IMR-90 (cell line): Measurements from ENCODE around the gene LRRC52. TPM values are rescaled to one million over a fixed set of nuclear protein-coding genes. Genes with fewer than 3 reads are reported as not detected.

Experiments
- ATAC-seq: fragments of 200-7000 bp; cut with Tn5 transposase; 2 replicates; pipeline ENCODE4 v1.9.1; 2020; ENCODE audit warnings: low read depth, mild to moderate bottlenecking, moderate library complexity
- BruUV-seq: library from RNA; stranded (reverse); fragments of 400-500 nt; replicated peaks from 2 replicates; lab custom pipeline; 2021; lab: Mats Ljungman, UMichigan
- CTCF ChIA-PET: fragments of 300-600 bp; formaldehyde crosslinking; extraction: SDS; loops from one replicate; lab custom pipeline; 2021; ENCODE audit warnings: antibody characterized with exemption; lab: Yijun Ruan, JAX
- POLR2A ChIA-PET: fragments of 300-600 bp; sonication (Branson Sonifier 250); formaldehyde crosslinking; loops from one replicate; lab custom pipeline; 2022; ENCODE audit warnings: antibody characterized with exemption; ENCODE audit not compliant: unreplicated experiment; lab: Charles Lee
- DNase-seq: peaks from one replicate; pipeline ENCODE4 v3.0.0; 2013
- H2AFZ ChIP-seq: replicated peaks from 2 replicates; pipeline ENCODE3; 2013; ENCODE audit warnings: low read length, mild to moderate bottlenecking; ENCODE audit not compliant: poor library complexity
- H2AK5ac ChIP-seq: 2 replicates; pipeline ENCODE4 v1.6.1; 2013; ENCODE audit warnings: low read depth, low read length, inconsistent platforms
- H2AK9ac ChIP-seq: replicated peaks from 2 replicates; pipeline ENCODE3; 2013; ENCODE audit warnings: mild to moderate bottlenecking, low read depth, low read length, moderate library complexity; ENCODE audit not compliant: poor library complexity
- H2BK120ac ChIP-seq: 2 replicates; pipeline ENCODE4 v1.6.1; 2013; ENCODE audit warnings: low read depth, low read length, inconsistent platforms
- H2BK15ac ChIP-seq: 3 replicates; pipeline ENCODE4 v1.6.1; 2013; ENCODE audit warnings: low read depth, low read length, inconsistent platforms
- H2BK20ac ChIP-seq: 2 replicates; pipeline ENCODE4 v1.6.1; 2013; ENCODE audit warnings: low read depth, mild to moderate bottlenecking, inconsistent platforms, low read length, moderate library complexity
- H2BK5ac ChIP-seq: 2 replicates; pipeline ENCODE4 v1.6.1; 2013; ENCODE audit warnings: mild to moderate bottlenecking, low read depth, low read length, inconsistent platforms; ENCODE audit not compliant: poor library complexity, severe bottlenecking
- H3K14ac ChIP-seq: replicated peaks from 2 replicates; pipeline ENCODE4 v1.6.1; 2013; ENCODE audit warnings: low read depth, low read length, inconsistent platforms
- H3K18ac ChIP-seq: 2 replicates; pipeline ENCODE4 v1.6.1; 2013; ENCODE audit warnings: low read depth, low read length, control low read depth
- H3K23ac ChIP-seq: 2 replicates; pipeline ENCODE4 v1.6.1; 2013; ENCODE audit warnings: low read depth, low read length, inconsistent platforms
- H3K27ac ChIP-seq: 2 replicates; pipeline ENCODE4 v1.5.1; 2013; ENCODE audit warnings: mild to moderate bottlenecking, control low read depth, low read length; ENCODE audit not compliant: insufficient read depth
- H3K27me3 ChIP-seq: 2 replicates; pipeline ENCODE4 v1.6.1; 2013; ENCODE audit warnings: low read length; ENCODE audit not compliant: control insufficient read depth, insufficient read depth
- H3K36me3 ChIP-seq: 2 replicates; pipeline ENCODE4 v1.6.1; 2013; ENCODE audit warnings: low read length, mixed read lengths; ENCODE audit not compliant: control insufficient read depth, insufficient read depth
- H3K4ac ChIP-seq: 2 replicates; pipeline ENCODE4 v1.6.1; 2013; ENCODE audit warnings: low read depth, low read length, inconsistent platforms
- H3K4me1 ChIP-seq: 2 replicates; pipeline ENCODE4 v1.6.1; 2013; ENCODE audit warnings: low read length, mixed read lengths; ENCODE audit not compliant: control insufficient read depth, insufficient read depth
- H3K4me2 ChIP-seq: 2 replicates; pipeline ENCODE4 v1.6.1; 2013; ENCODE audit warnings: low read depth, mild to moderate bottlenecking, control low read depth, low read length, moderate library complexity
- H3K4me3 ChIP-seq: 2 replicates; pipeline ENCODE4 v1.5.1; 2013; ENCODE audit warnings: low read depth, mild to moderate bottlenecking, control low read depth, low read length, moderate library complexity; ENCODE audit not compliant: insufficient read depth
- H3K56ac ChIP-seq: 2 replicates; pipeline ENCODE4 v1.6.1; 2013; ENCODE audit warnings: low read length, inconsistent platforms; ENCODE audit not compliant: insufficient read depth; ENCODE audit errors: extremely low read depth
- H3K79me1 ChIP-seq, 2 experiments: 2 replicates each; pipeline ENCODE4 v1.6.1; 2013; ENCODE audit warnings: low read length in 2 of 2, inconsistent platforms in 1 of 2, low read depth in 1 of 2
- H3K9ac ChIP-seq: 2 replicates; pipeline ENCODE4 v1.6.1; 2013; ENCODE audit warnings: low read depth, low read length, control low read depth
- H3K9me1 ChIP-seq: 2 replicates; pipeline ENCODE4 v1.6.1; 2013; ENCODE audit warnings: low read length, inconsistent platforms; ENCODE audit not compliant: insufficient read depth
- H3K9me3 ChIP-seq: 2 replicates; pipeline ENCODE4 v1.6.1; 2013; ENCODE audit warnings: low read length; ENCODE audit not compliant: control insufficient read depth, insufficient read depth
- H4K20me1 ChIP-seq: 2 replicates; pipeline ENCODE4 v1.6.1; 2013; ENCODE audit warnings: low read length, inconsistent platforms; ENCODE audit not compliant: insufficient read depth
- H4K5ac ChIP-seq: 2 replicates; pipeline ENCODE4 v1.6.1; 2013; ENCODE audit warnings: mild to moderate bottlenecking, low read depth, low read length, control low read depth
- H4K8ac ChIP-seq, 2 experiments: 2 replicates each; pipeline ENCODE4 v1.6.1; 2013; ENCODE audit warnings: low read depth in 2 of 2, low read length in 2 of 2, control low read depth in 1 of 2, inconsistent platforms in 1 of 2
- H4K91ac ChIP-seq: 2 replicates; pipeline ENCODE4 v1.6.1; 2013; ENCODE audit warnings: low read depth, low read length, inconsistent platforms; ENCODE audit not compliant: insufficient read depth
- BHLHE40 ChIP-seq: fragments of 150-350 bp; IDR thresholded peaks from 2 replicates; pipeline ENCODE4 v1.6.1; 2016; ENCODE audit warnings: mild to moderate bottlenecking, low read depth, low read length
- CEBPB ChIP-seq: IDR thresholded peaks from 2 replicates; pipeline ENCODE4 v1.6.1; 2012; ENCODE audit warnings: low read depth, low read length, improper control_type of control experiment
- CHD1 ChIP-seq: IDR thresholded peaks from 2 replicates; pipeline ENCODE4 v1.6.1; 2012; ENCODE audit warnings: low read depth, low read length, improper control_type of control experiment
- CTCF ChIP-seq: conservative IDR thresholded peaks from 2 replicates; pipeline ENCODE4 v1.5.1; 2012; ENCODE audit warnings: mild to moderate bottlenecking, low read depth, low read length, improper control_type of control experiment
- MAFK ChIP-seq: IDR thresholded peaks from 2 replicates; pipeline ENCODE4 v1.6.1; 2012; ENCODE audit warnings: low read depth, low read length, improper control_type of control experiment
- MAZ ChIP-seq: IDR thresholded peaks from 2 replicates; pipeline ENCODE4 v1.6.1; 2012; ENCODE audit warnings: low read depth, mild to moderate bottlenecking, low read length, improper control_type of control experiment, moderate library complexity, borderline replicate concordance
- MXI1 ChIP-seq: IDR thresholded peaks from 2 replicates; pipeline ENCODE4 v1.6.1; 2012; ENCODE audit warnings: low read depth, mild to moderate bottlenecking, low read length, moderate library complexity, borderline replicate concordance
- NFE2L2 ChIP-seq: fragments of 150-350 bp; IDR thresholded peaks from 2 replicates; pipeline ENCODE4 v1.6.1; 2016; ENCODE audit warnings: low read depth, mild to moderate bottlenecking, low read length
- USF2 ChIP-seq: fragments of 150-350 bp; IDR thresholded peaks from 2 replicates; pipeline ENCODE4 v1.6.1; 2017; ENCODE audit warnings: mild to moderate bottlenecking, antibody characterized with exemption, low read length, low read depth
- WGBS, 2 experiments: methylation state at CpG; one replicate each; pipeline versions ENCODE4 v1.1.5 to v1.1.7; 2013; ENCODE audit warnings: missing lambda C conversion rate in 2 of 2; ENCODE audit not compliant: insufficient read length in 1 of 2; ENCODE audit errors: extremely low coverage in 2 of 2; 5-methylcytosine and 5-hydroxymethylcytosine counted together
- dilution Hi-C: fragments of 300-500 bp; cut with HindIII; formaldehyde crosslinking; loops from one replicate; pipeline ENCODE4 v1.14.3; 2018; ENCODE audit warnings: low sequenced_read_pairs; ENCODE audit not compliant: unreplicated experiment
- in situ Hi-C: fragments of 300-500 bp; cut with MboI; formaldehyde crosslinking; loops from 3 replicates; pipeline ENCODE4 v1.14.3; 2019; ENCODE audit warnings: low sequenced_read_pairs, inconsistent platforms, mixed read lengths
- intact Hi-C: fragments of 100-400 bp; cut with micrococcal nuclease; formaldehyde crosslinking; loops from 2 replicates; pipeline ENCODE4 v1.10.0; 2022
- polyA plus RNA-seq, 3 experiments: library from polyadenylated mRNA; depleted of rRNA; stranded (reverse); fragments of >200 nt; gene quantifications; 2 replicates each; pipeline ENCODE4 v1.2.3, GENCODE V29; 2012; ENCODE audit warnings: low replicate concordance in 1 of 3
- total RNA-seq: library from RNA; depleted of rRNA; stranded (reverse); fragments of >200 nt; gene quantifications from 2 replicates; pipeline ENCODE4 v1.2.3, GENCODE V29; 2012

Gene LRRC52
- total and polyA plus RNA-seq, 2 of the 4 experiments (the other 2 are of a cell fraction) = not detected

DNA sequence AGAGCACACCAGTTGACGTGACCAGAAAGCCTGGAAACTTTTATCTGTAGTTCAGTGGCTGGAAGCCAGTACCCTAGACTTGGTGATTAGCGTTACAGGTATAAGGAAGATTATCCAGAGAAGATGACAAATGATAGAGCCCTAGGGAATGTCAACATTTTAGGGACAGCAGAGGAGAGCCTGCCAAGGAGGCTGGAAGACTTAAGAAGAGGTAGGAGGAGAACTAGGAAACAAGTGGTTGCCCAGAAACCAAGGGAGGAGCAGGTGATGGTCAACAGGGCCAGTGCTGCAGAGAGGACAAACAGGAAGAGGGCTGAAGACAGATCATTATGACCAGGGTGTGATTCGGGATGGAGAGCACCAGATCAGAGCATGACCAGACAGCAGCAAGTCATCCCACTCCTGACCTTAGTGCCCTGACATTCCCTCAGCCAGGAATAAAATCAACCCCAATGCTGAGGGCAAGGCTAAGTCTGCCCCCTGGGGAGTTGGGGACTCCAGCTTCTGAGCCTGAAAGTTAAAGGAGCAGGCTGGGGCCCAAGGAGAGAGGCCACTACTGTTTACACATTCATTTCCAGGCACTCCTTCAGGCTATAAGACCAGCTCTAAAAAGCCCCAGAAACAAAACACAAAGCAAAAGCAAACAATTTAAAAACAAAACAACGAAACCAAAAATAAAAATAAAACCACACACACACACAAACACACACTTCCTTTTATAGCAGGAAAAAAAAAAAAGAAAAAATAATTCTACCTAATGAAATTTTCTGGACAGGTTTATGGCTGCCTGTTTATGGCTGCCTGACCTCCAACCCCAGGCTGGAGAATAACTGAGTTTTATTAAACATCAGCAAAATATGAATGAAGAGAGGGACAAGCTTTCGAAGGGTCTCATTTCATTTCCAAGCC, 48.6 kb upstream of the LRRC52 start:
- no peak overlapping the region for H3K4me2 ChIP-seq
- CTCF ChIA-PET = interaction anchor here (0.7 kb wide), 1 partner anchor 7 kb away, joined by 3 read pairs; no protein-coding TSS in a partner anchor
- no peak overlapping the region for H4K5ac ChIP-seq

More for the DNA sequence above, 48.6 kb upstream of the LRRC52 start:
- no peak overlapping the region for H2AK9ac ChIP-seq
- no peak overlapping the region for H2BK20ac ChIP-seq
- H3K27ac ChIP-seq = no peak overlapping the region
- POLR2A ChIA-PET = no interaction called here
- DNase-seq (no peak), ATAC-seq (no peak)
- WGBS, 2 experiments = 0% methylated on average over 1 of the region's 5 CpGs; no CpG with 5 or more reads in 1 of the 2 experiments
- no peaks in the 10 kb centered on the region for H3K36me3 ChIP-seq
- H3K4me1 ChIP-seq = no peaks in the 10 kb centered on the region
- no peak overlapping the region for H2BK120ac ChIP-seq
- no peaks in the 10 kb centered on the region for H3K9me3 ChIP-seq
- H3K23ac ChIP-seq = no peak overlapping the region
- no peak overlapping the region for H2BK15ac ChIP-seq
- H3K79me1 ChIP-seq = no peaks in the 10 kb centered on the region
- dilution Hi-C loops = no loop called here
- H3K4ac ChIP-seq = no peak overlapping the region
- no peaks in the 10 kb centered on the region for H3K9me1 ChIP-seq
- no peak overlapping the region for H2BK5ac ChIP-seq
- no peak overlapping the region for H2AFZ ChIP-seq
- no peak for TF ChIP-seq USF2
- TF ChIP-seq CTCF = no peak
- TF ChIP-seq MAZ = no peak
- TF ChIP-seq MAFK = no peak
- no peak for TF ChIP-seq CHD1
- TF ChIP-seq BHLHE40 = no peak
- TF ChIP-seq MXI1 = no peak
- TF ChIP-seq CEBPB = no peak
- no peak for TF ChIP-seq NFE2L2
- no peak overlapping the region for H3K14ac ChIP-seq
- no peak overlapping the region for H4K8ac ChIP-seq
- H3K9ac ChIP-seq = no peak overlapping the region
- no peak overlapping the region for H3K56ac ChIP-seq
- H3K4me3 ChIP-seq = no peak overlapping the region
- no peak overlapping the region for H2AK5ac ChIP-seq
- H3K27me3 ChIP-seq = no peaks in the 10 kb centered on the region
- BruUV-seq = no TSS peak
- H4K20me1 ChIP-seq = no peaks in the 10 kb centered on the region
- in situ Hi-C loops = no loop called here
- no peak overlapping the region for H3K18ac ChIP-seq
- H4K91ac ChIP-seq = no peak overlapping the region
- intact Hi-C loops = no loop called here
